OCI-LY7 (cell line): Measurements from ENCODE around the gene MYPN. TPM values are rescaled to one million over a fixed set of nuclear protein-coding genes. Genes with fewer than 3 reads are reported as not detected.

ENCODE experiments used
- BruUV-seq: library from RNA; stranded (reverse); fragments of 400-500 nt; replicated peaks from 2 replicates; lab custom pipeline; 2021; lab: Mats Ljungman, UMichigan
- CTCF ChIA-PET: fragments of 300-600 bp; sonication (Branson Sonifier 250); formaldehyde crosslinking; loops from one replicate; lab custom pipeline; 2022; ENCODE audit warnings: antibody characterized with exemption; ENCODE audit not compliant: unreplicated experiment; lab: Charles Lee
- POLR2A ChIA-PET: fragments of 300-600 bp; sonication (Branson Sonifier 250); formaldehyde crosslinking; loops from one replicate; lab custom pipeline; 2022; ENCODE audit warnings: antibody characterized with exemption; lab: Charles Lee
- DNase-seq: peaks from one replicate; pipeline ENCODE4 v3.0.0-alpha.2; 2015; ENCODE audit warnings: low spot score
- H2AFZ ChIP-seq: fragments of 200-600 bp; sonication (generic), shearing (Covaris generic); 2 replicates; pipeline ENCODE4 v1.6.1; 2014; ENCODE audit warnings: mild to moderate bottlenecking, antibody characterized with exemption, low read length, moderate library complexity
- H3K27ac ChIP-seq: fragments of 200-600 bp; sonication (generic); 2 replicates; pipeline ENCODE4 v1.5.1; 2014; ENCODE audit warnings: mixed run types, low read depth, mild to moderate bottlenecking, moderate library complexity, low read length, inconsistent platforms; ENCODE audit not compliant: poor library complexity, severe bottlenecking
- H3K36me3 ChIP-seq: fragments of 200-600 bp; sonication (generic); 2 replicates; pipeline ENCODE4 v1.6.1; 2014; ENCODE audit warnings: mild to moderate bottlenecking, antibody characterized with exemption, low read length, moderate library complexity, mixed read lengths; ENCODE audit not compliant: insufficient read depth
- H3K4me1 ChIP-seq: fragments of 200-600 bp; sonication (generic); 2 replicates; pipeline ENCODE4 v1.5.1; 2014; ENCODE audit warnings: mild to moderate bottlenecking, low read length; ENCODE audit not compliant: insufficient read depth, poor library complexity, severe bottlenecking
- H3K4me2 ChIP-seq: fragments of 200-600 bp; sonication (generic); 2 replicates; pipeline ENCODE4 v1.6.1; 2014; ENCODE audit warnings: mild to moderate bottlenecking, low read length
- H3K4me3 ChIP-seq: fragments of 200-600 bp; sonication (generic); 2 replicates; pipeline ENCODE4 v1.5.1; 2014; ENCODE audit warnings: mild to moderate bottlenecking, low read depth, low read length; ENCODE audit not compliant: poor library complexity, severe bottlenecking
- H3K79me2 ChIP-seq: fragments of 200-600 bp; sonication (generic); 2 replicates; pipeline ENCODE4 v1.6.1; 2016; ENCODE audit warnings: low read depth, mild to moderate bottlenecking, low read length, moderate library complexity, mixed read lengths; ENCODE audit not compliant: insufficient read depth
- H3K9me2 ChIP-seq: fragments of 200-600 bp; sonication (generic); 2 replicates; pipeline ENCODE4 v1.6.1; 2016; ENCODE audit warnings: mild to moderate bottlenecking, low read length, mixed read lengths; ENCODE audit not compliant: insufficient read depth
- H3K9me3 ChIP-seq: fragments of 200-600 bp; sonication (generic); 2 replicates; pipeline ENCODE4 v1.6.1; 2014; ENCODE audit warnings: mild to moderate bottlenecking, mixed run types, low read length, mixed read lengths
- H4K20me1 ChIP-seq: fragments of 200-600 bp; sonication (generic); 2 replicates; pipeline ENCODE4 v1.6.1; 2014; ENCODE audit warnings: mild to moderate bottlenecking, antibody characterized with exemption, low read length, moderate library complexity, mixed read lengths; ENCODE audit not compliant: insufficient read depth
- CTCF ChIP-seq: fragments of 200-600 bp; sonication (generic); conservative IDR thresholded peaks from 2 replicates; pipeline ENCODE4 v1.5.1; 2014; ENCODE audit warnings: mild to moderate bottlenecking, antibody characterized with exemption, low read length, moderate library complexity, mixed read lengths
- EZH2phosphoT487 ChIP-seq: fragments of 200-600 bp; sonication (generic); IDR thresholded peaks from 2 replicates; pipeline ENCODE4 v1.6.1; 2018; ENCODE audit warnings: low read depth, borderline replicate concordance, mild to moderate bottlenecking, mixed run types, antibody characterized with exemption, low read length, moderate library complexity, mixed read lengths
- intact Hi-C: fragments of 100-400 bp; cut with micrococcal nuclease; formaldehyde crosslinking; loops from one replicate; pipeline ENCODE4 v1.10.0; 2022; ENCODE audit not compliant: unreplicated experiment
- total RNA-seq, 2 experiments: library from RNA; depleted of rRNA in 1 of 2; stranded (reverse); fragments of >200 nt in 1 of 2; shearing (Covaris generic) in 1 of 2; gene quantifications; 2 replicates each; pipeline ENCODE4 v1.2.3, GENCODE V29; 2014 to 2022

The MYPN gene
- total RNA-seq, 2 experiments from 2014 or later: 0.06 TPM; not detected in 1

- DNase-seq: no peak
- Histone ChIP-seq H3K4me3 (no peak overlapping the region), H3K4me2 (no peak overlapping the region), H3K79me2 (no peaks in the 10 kb centered on the region), H3K9me2 (no peaks in the 10 kb centered on the region), H3K4me1 (no peaks in the 10 kb centered on the region), H4K20me1 (no peaks in the 10 kb centered on the region), H3K27ac (no peak overlapping the region), H3K9me3 (no peaks in the 10 kb centered on the region), H2AFZ (no peak overlapping the region), H3K36me3 (no peaks in the 10 kb centered on the region)
- intact Hi-C loops: no loop called here
- BruUV-seq: no TSS peak
- no peak for TF ChIP-seq EZH2phosphoT487
- TF ChIP-seq CTCF: no peak
- ChIA-PET POLR2A (no interaction called here), CTCF (no interaction called here)
Observed at GRCh38 chr10:68086011-68086410, 23.3 kb upstream of the MYPN start.

- POLR2A ChIA-PET: interaction anchor here (1.1 kb wide), 1 partner anchor 175 kb away, joined by 3 read pairs; no protein-coding TSS in a partner anchor
- H3K4me2 ChIP-seq: no peak overlapping the region
- intact Hi-C loops: no loop called here
Observed at GRCh38 chr10:68086910-68087684, 22.2 kb upstream of the MYPN start.

More at GRCh38 chr10:68086910-68087684, 22.2 kb upstream of the MYPN start:
- no peak overlapping the region for H2AFZ ChIP-seq
- DNase-seq: no peak
- CTCF ChIA-PET: no interaction called here
- no peaks in the 10 kb centered on the region for H3K9me2 ChIP-seq
- no peak overlapping the region for H3K4me3 ChIP-seq
- no peaks in the 10 kb centered on the region for H3K36me3 ChIP-seq
- no peaks in the 10 kb centered on the region for H4K20me1 ChIP-seq
- TF ChIP-seq EZH2phosphoT487: no peak
- no peak for TF ChIP-seq CTCF
- BruUV-seq: no TSS peak
- H3K4me1 ChIP-seq: no peaks in the 10 kb centered on the region
- no peaks in the 10 kb centered on the region for H3K79me2 ChIP-seq
- H3K27ac ChIP-seq: no peak overlapping the region
- no peaks in the 10 kb centered on the region for H3K9me3 ChIP-seq
